Gastrocnemius medialis (tissue), 4 donors: Measurements from ENCODE around the gene BET1L.

Experiments used
- CTCF ChIP-seq, 5 experiments: fragments of 450-650 bp in 3 of 5; fragments of 200-600 bp in 2 of 5; sonication (generic) in 2 of 5; IDR thresholded peaks in 4 of 5; conservative IDR thresholded peaks in 1 of 5; 1 replicate in 4 of 5; 2 replicates in 1 of 5; pipeline ENCODE4 v1.5.1; 2016 to 2019; ENCODE audit warnings: antibody characterized with exemption in 5 of 5, mild to moderate bottlenecking in 3 of 5, moderate library complexity in 3 of 5
- POLR2A ChIP-seq, 2 donors: fragments of 450-650 bp; IDR thresholded peaks; one replicate each; pipeline ENCODE4 v1.6.1; 2017; ENCODE audit warnings: antibody characterized with exemption in 2 of 2, mild to moderate bottlenecking in 2 of 2, moderate library complexity in 2 of 2

GRCh38 chr11:253886-254270 lies 46.7 kb upstream of the BET1L start:
- TF ChIP-seq POLR2A (IDR thresholded peaks at IDR 0.05): no peak
- TF ChIP-seq CTCF (IDR thresholded peaks at IDR 0.05 in 4 of 5, conservative IDR thresholded peaks at IDR 0.05 in 1 of 5): no peak
